Muscle of back (tissue), 13 donors: ENCODE data around the gene PIH1D2. TPM values are rescaled to one million over a fixed set of nuclear protein-coding genes. Genes with fewer than 3 reads are reported as not detected.
"Not testable (repeated sequence)": the region's sequence is repeated elsewhere in the genome, so short reads cannot be mapped to it uniquely, and the experiment has no call there.

Source experiments
- DNase-seq, 3 donors: peaks; one replicate each; pipeline versions ENCODE4 v3.0.0 to v3.0.0-alpha.2; 2013
- long read RNA-seq, 9 donors: transcript quantifications; one replicate each; lab custom pipeline, GENCODE V29; 2026
- polyA plus RNA-seq, 10 donors: library from polyadenylated mRNA; unstranded; fragments of 120-200 nt; gene quantifications; one replicate each; pipeline ENCODE4 v1.2.1, GENCODE V29; 2013; ENCODE audit not compliant: insufficient read length in 10 of 10

The PIH1D2 gene, protein sequence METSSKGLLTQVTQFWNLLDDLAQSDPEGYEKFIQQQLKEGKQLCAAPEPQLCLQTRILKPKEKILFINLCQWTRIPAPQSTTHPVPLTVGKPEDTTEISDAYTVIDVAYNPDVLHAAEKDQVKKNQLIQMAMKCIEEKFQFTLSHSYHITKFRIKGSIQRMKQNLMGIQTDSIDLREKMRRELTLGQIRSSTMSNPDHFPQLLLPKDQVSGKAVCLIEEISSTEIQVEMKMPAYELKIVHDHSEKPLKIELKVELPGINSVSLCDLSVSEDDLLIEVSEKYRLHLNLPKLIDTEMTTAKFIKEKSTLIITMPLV
- polyA plus RNA-seq, result 1 to 10 TPM in 5 of 10 donors, under 1 TPM in 5; 0.65 to 1.6 (median 1.0) TPM
- long read RNA-seq, donor 1, result 0 reads
- long read RNA-seq, donor 2, partial matches to known transcripts, result 23 of 23 reads
- long read RNA-seq, donor 2, other reads (novel, unspliced or antisense), result 0 of 23 reads
- long read RNA-seq, donor 3, result 0 reads
- long read RNA-seq, donor 4, result 0 reads
- long read RNA-seq, donor 5, partial matches to known transcripts, result 10 of 10 reads
- long read RNA-seq, donor 5, other reads (novel, unspliced or antisense), result 0 of 10 reads
- long read RNA-seq, donor 6, partial matches to known transcripts, result 0 of 1 reads
- long read RNA-seq, donor 6, other reads (novel, unspliced or antisense), result 0 of 1 reads
- long read RNA-seq, donor 7, result 0 reads
- long read RNA-seq, donor 8, result 0 reads
- long read RNA-seq, donor 9, result 0 reads

DNA sequence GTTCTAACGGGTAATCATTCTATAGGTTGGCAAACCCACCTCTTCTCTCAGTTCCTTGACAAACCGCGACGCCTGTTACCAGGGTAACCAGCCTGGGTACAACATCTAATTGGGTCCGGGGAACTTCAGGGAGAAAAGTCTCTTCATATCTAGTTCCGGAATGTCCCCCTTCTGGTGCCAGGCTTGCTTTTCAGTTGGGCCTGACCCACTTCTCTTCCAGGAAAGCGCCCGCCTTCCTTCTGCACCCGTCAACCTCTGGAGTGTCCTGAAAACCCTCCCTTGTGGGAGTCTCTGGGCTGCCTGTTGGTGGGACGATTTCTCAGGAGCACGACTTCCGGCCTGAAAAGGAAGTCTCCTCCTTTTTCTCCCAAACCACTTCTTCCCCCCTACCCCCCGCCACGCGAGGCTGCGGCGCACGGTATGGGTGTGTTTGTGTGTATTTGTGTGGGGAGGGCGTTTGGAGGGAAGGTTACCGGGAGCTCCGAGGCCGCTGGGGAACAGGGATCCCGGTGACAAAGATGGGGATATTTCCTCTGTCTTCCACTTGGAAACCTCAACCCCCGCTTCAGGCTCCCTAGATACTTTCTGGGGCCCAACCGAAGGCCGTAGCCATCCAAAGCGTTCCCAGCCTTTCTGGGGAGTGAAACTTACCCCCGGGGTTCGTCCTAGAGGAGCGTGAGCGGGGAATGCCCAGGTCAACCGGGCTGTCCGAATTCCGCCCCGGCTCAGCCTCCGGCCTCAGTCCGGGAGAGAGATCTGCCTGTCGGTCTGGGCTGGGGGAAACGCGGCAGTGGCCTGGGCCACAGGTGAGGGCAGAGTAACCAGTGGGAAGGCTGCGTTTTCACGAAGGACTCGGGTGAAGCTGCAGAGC, at the start of gene PIH1D2, which contains the start of gene NKAPD1:
Gene PIH1D2 (minus strand): TSS at position 77 of the 871 bp plus-strand sequence. CDS start 843 bp downstream, outside the sequence.
Gene NKAPD1 (plus strand): TSS at position 359 of the 871 bp plus-strand sequence. CDS start 1,276 bp downstream, outside the sequence.
- DNase-seq, result peak; percentile 87 to 94 (median 88)

DNA sequence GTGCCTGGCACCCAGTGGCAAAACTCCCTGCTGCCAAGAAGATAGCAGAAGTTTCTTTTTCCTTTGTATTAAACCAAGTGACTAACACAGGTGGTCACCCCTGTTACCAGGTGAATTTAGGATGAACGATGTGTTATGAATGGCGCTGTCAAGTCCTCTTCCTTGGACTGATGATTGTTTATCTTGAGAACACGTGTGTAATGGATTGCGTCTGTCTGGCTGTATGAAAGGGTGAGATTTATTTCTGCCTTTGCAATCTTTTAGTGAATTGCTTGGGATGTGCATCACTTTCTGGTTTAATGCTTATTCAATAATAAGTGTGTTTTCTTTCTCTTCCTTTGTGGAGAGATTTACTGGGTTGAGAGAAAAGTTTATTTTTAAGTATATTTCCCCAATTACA, 49.3 kb upstream of the PIH1D2 start:
- no peak for DNase-seq

DNA sequence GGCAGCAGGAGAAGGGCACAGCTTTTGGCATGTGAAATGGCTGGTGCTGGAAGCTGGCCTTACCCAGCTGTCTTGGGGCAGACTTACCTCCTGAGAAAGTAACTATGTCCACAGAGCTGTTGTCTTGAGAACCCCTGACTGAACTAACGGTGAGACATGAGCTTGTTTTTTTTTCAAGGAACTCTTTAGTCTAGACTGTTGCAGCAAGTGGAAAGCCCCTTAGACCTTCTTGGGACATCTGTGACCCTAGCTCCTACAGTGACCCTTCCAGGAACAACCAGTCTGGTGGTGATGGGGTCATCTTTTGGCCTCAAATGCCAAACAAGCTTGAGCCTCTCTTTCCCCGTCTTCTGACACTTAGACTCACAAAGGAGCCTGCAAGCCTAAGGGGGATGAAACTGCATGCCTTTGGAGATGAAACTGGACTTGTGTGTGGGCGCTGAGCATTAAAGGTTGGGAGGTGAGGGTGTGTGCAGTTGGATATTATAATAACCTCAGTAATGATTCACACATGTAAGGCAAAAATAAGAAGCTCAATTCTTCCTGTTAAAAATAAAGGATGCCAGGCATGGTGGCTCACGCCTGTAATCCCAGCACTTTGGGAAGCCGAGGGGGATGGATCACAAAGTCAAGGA, 48.3 kb upstream of the PIH1D2 start:
- DNase-seq, result no peak

DNA sequence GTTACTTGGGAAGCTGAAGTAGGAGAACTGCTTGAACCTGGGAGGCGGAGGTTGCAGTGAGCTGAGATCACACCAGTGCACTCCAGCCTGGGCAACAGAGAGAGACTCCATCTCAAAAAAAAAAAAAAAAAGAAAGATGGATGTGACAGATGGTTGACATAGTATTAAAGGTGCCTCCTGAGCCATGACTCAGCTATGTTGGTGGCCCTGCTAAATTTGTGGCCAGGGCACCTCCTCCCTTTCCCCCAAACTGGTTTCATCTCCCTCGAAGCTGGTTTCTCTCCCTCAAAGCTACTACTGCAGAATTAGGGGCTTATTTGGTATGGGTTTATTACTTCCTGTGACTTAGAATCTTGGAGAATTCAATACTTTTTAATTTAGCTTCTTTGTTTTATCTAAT, 44.4 kb upstream of the PIH1D2 start:
- DNase-seq, result no peak

DNA sequence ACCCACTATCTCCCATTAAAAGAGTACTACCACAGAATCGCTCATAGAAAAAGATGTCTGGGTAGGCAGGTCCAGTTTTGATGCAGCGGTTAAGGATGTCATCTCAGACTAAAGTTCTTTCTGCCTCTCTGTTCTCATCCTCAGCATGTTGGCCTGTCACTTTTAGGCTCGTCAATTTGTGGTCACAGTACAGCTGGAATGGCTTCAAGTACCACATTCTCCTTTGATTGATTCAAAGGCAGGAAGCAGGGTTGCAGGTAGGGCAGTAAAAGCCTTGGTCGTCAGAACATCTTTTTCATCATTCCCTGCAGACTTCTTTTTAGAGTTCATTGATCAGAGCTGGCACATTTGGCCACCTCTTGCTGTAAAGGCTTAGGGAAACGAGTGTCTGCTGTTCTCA, 41.6 kb upstream of the PIH1D2 start:
- no peak for DNase-seq

DNA sequence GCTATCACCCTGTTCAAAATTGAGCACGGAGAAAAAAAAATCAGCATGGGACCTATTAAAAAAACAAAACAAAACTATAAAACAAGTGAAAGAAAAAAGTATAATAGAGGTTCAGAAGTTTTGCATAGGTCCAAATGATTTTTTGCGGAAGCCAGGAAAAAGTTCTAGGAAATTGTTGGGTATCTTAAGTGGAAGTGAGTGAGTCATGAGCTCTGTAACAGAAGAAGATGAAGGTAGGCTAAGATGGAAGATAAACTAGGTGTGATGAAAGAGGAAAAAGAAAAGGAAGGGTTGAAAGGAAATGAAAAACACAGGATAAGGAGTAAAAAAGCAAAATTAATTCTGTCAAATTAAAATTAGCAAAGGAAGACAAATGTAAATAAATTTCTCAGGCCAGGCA, 40.6 kb upstream of the PIH1D2 start:
- no peak for DNase-seq

DNA sequence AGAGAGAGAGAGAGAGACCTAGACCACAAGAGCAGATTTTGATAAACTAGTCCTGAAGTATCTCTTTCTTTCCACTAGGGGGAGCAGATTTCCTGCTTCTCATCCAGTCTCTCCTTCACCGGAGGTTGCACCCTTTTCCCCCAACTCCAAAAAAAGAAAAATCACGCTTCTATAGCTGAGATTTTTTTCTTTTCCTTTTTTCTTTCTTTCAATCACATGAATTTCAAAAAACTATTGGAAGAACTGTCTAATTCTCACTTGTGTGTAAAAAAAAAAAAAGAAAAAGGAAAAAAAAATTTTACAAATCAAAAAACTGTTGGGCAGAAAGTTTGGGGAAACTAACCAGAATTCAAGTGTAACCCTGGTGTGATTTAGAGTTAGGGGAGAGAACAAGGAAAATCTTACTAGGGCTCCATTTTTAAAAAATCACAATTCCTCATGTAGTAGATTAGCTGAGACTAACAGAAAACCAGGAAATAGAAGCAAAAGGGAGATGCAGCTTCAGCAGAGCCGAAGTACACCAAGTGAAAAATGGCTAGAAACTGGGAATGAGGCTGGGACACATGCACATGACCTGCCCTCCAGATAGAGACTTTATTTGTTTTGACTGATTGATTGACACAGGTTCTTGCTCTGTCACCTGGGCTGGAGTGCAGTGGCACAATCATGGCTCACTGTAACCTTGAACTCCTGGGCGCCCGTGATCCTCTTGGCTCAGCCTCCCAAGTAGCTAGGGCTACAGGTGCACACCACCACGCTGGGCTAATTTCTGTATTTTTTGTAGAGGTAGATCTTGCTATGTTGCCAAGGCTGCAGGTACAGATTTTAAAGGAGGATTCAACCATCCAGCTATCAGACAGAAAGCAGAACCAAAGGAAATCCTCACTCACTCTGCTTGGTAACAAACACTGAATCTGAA, 40.0 kb upstream of the PIH1D2 start:
- DNase-seq, result peak; percentile 34 to 59 (median 41)

DNA sequence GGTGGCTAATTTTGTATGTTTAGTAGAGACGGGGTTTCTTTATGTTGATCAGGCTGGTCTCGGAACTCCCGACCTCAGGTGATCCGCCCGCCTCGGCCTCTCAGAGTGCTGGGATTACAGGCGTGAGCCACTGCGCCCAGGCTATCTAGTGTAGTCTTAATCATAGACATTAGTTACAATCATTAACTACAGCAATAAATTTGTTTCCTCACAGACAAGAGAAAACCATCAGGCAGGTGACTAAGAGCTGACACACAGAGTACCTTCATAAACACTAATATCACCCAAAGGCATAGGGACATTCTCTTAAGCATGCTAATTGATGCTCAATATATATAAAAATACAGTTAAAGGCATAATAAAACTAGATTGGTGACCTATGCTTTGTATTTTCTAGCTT, 32.3 kb upstream of the PIH1D2 start:
- DNase-seq, result no peak

DNA sequence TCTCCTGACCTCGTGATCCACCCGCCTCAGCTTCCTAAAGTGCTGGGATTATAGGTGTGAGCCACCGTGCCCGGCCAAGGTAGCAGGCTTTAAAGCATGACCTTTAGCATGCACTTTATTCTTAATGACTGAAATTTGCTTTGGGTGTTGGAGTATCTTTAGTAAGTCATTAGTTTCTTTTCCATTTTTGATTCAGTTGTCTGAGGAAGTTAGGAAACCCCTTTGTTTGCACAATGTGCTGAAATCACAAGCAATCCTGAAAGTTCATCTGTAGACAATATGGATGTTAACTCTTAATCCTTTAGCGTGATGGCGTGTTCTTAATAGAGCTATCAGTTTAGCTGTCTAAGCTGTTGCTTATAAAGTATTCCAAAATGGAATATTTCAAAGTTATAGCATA, 29.6 kb upstream of the PIH1D2 start:
- no peak for DNase-seq

DNA sequence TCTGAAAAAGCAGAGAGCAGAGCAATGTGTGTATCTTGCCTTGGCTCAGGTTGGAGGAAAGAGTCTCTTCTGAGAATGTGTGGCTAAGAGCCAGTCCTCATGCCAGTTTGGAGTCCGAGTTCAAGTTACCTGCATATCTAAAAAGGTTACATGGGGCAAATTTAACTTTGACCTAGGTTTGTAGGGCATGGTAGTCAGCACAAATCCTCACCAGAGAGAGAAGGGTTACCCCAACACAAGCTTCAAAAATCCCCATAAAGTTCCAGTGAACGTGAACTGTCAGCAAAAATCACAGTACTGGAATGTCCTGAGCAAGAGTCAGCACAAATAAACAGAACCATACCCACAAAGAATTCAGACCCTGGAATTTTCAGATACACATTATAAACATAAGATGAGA, 26.6 kb upstream of the PIH1D2 start:
- DNase-seq, result no peak

DNA sequence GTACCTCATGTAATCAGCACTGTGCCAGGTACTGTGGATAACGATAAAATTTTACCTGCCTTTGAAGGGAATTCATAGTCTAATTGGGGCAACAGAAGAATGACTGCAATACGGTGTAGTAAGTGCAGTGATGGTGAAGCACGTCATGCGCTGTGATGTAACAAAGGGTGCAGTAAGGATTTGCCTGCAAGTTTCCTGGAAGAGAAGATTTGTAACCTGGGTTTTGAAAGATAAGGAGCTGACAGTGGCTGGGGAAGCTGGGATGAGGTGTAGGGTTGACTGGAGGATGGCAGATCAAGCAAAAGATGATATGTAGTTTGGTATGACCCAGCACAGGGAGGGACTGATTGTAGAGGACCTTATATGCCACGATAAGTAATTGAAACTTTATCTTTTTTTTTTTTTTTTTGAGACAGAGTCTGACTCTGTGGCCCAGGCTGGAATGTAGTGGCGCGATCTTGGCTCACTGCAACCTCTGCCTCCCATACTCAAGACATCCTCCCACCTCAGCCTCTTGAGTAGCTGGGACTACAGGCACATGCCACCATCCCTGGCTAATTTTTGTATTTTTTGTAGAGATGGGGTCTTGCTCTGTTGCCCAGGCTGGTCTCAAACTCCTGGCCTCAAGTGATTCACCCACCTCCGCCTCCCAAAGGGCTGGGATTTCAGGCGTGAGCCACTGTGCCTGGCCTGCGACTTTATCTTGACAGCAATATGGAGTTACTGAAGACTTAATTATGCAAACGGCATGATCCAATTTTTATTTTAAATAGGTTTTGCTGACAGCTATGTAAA, 24.1 kb upstream of the PIH1D2 start:
- no peak for DNase-seq

DNA sequence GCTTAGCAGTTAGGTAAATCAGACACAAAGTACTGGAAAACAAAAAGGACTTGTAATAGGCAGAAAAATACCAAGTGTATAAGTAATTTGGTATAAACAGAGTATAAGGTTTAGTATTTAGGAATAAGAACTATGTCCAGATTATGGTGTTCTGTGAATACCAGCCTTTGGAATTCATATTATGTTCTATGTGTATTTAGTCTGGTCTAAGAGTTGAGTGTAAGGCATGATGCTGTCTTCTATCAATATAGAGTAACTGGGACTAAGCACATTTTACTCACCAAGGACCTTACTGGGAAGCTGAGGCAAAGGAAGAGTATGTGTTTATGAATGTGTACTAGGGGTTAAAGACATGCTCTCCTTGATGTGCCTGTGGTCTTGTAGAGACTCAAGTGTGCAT, 22.4 kb upstream of the PIH1D2 start:
- no peak for DNase-seq

DNA sequence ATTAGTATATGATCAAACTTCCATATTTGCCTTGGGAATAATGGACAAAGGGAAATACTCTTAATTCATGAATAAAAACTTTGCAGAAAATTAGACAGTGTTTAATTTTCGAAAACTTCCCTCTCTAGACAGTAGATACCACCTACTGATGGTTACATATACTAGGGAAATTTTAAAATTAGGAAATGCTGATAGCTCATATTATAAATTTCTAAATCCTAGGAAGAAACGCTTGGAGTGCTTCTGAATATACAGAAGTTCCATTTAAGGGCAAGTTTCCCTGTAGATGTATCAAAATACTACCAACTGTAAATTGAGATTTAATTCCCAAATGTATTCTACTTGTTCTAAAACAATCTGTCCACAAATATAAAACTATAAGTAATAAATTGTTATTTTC, 21.5 kb upstream of the PIH1D2 start:
- not testable (repeated sequence) for DNase-seq

DNA sequence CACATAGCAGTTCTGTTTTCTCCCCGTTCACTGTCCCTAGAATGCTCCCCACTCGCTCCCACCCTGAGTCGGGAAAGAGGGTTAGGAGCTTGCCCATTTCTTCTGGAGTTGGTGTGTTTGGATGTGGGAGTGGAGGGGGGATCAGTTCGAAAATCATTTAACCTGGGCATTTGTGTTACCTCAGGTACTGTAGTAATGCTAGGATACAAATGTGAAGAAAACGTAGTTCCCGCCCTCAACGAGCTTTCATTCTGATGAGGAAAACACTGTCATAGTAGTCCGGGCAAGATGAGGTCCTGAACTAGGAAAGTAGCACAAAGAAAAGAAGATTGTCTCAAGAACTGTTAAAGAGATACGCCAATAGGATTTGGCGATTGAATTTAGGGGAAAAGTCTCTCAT, 13.4 kb upstream of the PIH1D2 start:
- DNase-seq, result peak in 1 of 3 donors; percentile 4

DNA sequence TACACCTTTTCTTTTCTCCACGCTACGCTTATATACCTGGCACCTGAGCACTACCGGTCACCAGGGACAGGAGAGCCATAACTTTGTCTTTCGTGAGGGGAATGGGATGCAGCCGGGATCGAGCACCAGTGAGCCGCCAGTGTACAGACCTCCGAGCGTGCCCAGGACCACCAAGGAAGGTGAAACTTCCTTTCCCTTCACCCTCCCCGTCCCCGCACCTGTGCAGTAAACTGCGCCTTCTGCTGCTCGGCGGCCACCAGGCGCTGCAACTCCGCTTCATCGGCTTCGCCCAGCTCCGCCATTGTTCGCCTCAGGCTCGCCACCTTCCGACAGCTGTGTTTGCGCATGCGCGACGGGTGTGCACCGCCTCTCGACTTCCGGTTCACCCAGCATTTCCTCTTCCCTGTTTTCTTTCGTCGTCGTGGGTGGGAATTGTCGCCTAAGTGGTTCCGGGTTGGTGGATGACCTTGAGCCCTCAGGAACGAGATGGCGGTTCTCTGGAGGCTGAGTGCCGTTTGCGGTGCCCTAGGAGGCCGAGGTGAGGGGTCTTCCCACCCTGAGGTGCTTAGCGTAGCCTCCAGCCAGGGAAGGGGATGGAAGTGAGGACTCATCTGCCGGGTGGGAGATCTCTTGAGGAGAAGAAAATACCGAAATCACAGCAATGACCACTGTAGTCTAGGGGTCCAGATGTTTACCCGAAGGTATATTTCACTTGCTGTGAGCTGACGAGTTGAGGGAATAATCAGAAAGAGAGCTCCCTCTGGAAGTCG, 12.8 kb upstream of the PIH1D2 start, which contains the start of the genes SDHD and TIMM8B:
Gene SDHD (plus strand): TSS at position 452 of the 770 bp plus-strand sequence. CDS start 35 bp downstream, at position 487.
Gene TIMM8B (minus strand): TSS at position 335 of the 770 bp plus-strand sequence. CDS start 33 bp downstream, at position 302.
- DNase-seq, result peak; percentile 98

DNA sequence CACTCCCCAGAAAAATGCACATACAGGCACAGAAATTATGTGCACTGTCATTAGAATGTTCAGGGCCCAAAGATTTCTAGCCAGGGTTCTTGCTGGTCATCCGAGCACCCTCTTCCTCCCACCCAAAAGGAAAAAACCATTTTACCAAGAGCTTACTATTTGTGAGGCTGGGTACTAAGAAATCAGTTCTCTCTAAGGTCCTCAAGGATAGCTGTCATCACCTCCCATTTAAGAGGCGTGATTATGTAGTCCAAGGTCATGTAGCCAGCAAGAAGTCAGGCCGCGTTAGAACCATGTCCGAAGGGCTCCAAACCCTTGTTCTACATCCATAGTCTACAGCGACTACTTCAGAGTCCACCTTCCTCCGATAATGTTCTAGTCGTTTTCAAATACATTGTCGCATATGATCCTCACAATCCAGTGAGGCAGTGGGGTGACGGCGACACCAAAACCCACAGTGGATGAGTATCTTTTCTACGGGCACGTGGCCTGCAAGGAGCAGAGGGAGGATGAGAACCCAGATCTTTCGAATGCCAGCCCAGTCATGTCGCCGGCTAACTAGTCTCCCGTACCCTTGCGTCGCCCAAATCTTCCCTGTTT, 12.1 kb upstream of the PIH1D2 start:
- peak in 2 of 3 donors; percentile 16 to 23 for DNase-seq

DNA sequence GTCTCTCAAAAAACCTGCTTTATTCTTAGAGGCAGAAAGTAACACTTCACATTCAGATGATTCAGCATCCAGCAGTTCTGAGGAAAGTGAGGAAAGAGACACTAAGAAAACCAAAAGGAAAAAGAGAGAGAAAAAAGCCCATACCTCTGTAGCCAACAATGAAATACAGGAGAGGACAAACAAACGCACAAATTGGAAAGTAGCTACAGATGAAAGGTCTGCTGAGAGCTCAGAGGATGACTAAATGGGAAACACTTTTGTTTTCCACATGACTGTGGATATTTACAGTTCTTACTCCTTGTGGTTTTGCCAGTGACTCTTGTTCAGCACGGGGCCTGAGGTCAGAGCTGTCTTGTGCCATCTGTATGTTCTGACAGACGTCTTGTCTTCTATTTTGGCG, 8.9 kb upstream of the PIH1D2 start:
- no peak for DNase-seq

DNA sequence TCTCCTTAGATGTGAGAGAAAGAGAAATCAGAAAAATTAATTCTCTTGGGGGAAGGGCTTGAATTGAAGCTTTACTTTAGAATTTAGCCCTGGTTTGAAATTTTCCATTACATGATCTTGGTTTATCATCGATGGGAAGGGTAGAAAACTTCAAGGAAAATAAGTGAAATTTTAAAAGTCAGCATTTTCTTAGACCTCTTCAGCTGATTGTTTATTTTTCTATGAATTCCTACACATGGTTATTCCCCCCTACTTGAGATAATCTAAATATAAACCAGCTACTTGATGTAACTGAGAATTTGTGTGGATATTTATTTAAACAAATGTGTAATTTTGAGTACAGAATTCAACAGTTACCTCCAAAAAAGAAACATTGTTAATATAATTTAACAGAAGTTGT, 10.9 kb downstream of the PIH1D2 start:
- no peak for DNase-seq
